SW 1271 (cell line): ENCODE measurements around the gene TAT.
"Not testable (repeated sequence)": the region's sequence is repeated elsewhere in the genome, so short reads cannot be mapped to it uniquely, and the experiment has no call there.

ENCODE experiments used
- DNase-seq, 2 experiments: peaks; one replicate each; lab custom pipeline; 2025; lab: John Stamatoyannopoulos, UW

The TAT gene

DNA sequence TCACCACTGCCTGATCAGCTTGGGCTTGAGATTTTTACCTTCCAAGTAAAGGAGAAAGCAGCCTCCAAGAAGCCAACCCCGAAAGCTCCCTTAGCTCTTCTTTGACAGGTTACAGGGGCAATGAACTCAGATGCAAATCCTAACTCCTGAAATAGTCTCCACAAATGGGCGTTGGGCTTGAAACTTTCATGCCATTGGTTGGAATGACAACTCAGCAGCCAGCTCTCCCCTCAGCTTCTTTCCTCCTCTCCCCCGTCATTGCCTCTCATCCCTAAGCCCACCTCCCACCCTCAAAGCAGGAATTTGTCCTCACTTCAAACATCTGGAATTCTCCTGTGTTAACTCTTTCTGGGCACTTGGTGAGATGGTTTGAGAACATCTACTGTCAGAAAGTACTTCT lies at the start of gene TAT:
TSS of gene TAT (minus strand) at position 122 of the 400 bp plus-strand sequence. CDS start 677 bp downstream, outside the sequence.
- no peak for DNase-seq

DNA sequence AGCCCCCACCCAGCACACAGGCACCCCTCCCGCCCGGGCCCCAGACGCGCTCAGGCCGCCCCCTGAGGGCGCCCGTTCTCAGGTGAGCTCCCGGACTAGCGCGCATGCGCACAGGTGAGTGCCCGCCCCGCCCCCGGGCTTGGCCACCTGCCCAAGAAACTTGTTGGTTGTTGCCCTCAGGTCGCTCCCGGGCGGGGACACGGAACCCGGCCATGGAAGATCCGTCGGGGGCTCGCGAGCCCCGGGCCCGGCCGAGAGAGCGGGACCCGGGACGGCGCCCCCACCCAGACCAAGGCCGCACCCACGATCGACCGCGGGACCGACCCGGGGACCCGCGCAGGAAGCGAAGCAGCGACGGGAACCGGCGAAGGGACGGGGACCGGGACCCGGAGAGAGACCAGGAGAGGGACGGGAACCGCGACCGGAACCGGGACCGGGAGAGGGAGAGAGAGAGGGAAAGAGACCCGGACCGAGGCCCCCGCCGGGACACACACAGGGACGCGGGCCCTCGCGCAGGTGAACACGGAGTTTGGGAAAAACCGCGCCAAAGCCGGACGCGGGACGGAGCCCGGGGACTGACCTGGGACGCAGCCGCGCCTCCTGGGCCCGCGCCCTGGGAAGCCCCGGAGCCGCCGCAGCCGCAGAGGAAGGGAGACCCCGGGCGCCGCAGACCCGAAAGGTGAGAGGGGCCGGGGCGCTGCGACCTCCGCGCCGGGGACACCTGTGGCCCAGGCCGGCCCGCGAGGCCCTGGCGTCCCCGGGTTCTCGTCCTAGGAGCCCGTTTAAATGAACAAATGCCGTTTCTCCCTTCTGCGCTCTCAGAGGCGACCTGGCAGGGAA lies 49.3 kb upstream of the TAT start, which contains the start of gene MARVELD3:
TSS of gene MARVELD3 (plus strand) at position 167 of the 840 bp plus-strand sequence. CDS start at position 213, 46 bp downstream.
- DNase-seq, result no peak

DNA sequence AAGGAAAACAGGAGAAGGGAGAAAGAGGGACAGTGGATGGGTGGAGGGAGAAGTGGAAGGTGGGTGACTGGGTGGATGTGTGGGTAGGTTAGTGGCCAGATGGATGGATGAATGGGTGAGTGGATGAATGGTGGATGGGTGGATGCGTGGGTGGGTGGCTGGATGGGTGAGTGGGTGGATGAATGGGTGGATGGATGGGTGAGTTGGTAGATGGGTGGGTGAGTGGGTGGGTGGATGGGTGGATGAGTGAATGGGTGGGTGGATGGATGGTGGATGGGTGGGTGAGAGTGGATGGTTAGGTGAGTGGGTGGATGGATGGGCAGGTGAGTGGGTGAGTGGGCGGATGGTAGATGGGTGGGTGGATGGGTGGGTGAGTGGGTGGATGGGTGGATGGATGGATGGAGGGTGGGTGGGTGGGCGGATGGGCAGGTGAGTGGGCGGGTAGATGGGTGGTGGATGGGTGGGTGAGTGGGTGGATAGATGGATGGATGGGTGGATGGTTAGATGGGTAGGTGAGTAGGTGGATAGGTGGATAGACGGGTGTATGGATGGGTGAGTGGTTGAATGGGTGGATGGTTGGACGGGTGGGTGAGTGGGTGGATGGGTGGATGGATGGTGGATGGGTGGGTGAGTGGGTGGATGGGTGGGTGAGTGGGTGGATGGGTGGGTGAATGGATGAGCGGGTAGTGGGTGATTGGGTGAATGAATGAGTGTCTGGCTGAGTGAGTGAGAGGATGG lies 48.4 kb upstream of the TAT start:
- DNase-seq, result no peak

- no peak for DNase-seq
Observed at GRCh38 chr16:71623597-71623996, 46.7 kb upstream of the TAT start.

DNA sequence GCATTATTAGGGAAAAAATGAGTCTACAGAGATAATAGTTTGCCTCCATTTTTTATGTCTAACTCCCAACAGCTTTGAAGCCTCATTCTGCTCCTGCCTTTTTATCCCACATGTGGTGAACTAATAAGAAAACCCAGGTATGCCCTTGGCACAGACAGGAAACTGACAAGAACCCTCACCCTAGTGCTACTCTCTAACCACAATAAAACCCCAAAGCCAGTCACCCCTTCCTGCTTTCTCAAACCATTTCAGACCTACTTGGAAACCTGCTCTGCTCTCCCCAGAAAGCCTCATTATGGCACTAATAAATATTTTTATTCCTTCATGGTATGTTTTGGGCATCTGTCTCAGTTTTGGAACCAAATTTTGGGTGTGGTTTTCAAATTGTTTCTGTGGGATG lies 45.2 kb upstream of the TAT start:
- DNase-seq, result no peak

DNA sequence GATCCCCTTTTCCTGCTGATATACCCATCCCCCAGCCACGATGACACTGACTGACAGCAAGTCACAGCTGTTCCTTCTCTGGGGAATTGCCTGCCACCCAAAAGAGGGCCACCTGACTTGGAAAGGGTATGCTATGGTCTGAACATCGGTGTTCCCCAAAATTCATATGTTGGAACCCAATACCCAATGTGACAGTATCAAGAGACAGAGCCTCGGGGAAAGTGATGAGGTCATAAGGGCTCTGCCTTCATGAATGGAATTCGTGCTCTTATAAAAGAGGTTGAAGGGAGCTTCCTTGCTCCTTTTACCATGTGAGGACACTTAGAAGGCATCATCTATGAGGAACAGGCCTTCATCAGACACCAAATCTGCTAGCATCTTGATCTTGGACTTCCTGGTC lies 41.5 kb upstream of the TAT start:
- no peak for DNase-seq

DNA sequence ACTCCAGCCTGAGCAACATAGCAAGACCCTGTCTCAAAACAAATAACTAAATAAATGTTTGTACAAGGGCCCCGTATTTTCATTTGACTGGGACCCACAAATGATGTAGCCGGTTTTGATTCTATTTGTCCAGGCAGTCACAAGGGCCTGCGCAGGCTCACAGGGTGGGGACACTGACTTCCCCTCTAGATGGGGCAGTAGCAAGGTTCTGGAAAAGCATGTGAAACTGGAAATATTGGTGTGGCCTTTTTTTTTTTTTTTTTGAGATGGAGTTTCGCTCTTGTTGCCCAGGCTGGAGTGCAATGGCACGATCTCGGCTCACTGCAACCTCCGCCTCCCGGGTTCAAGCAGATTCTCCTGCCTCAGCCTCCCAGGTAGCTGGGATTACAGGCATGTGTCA lies 38.1 kb upstream of the TAT start:
- DNase-seq, result not testable (repeated sequence)

GRCh38 chr16:71610936-71611871 lies 34.3 kb upstream of the TAT start:
- DNase-seq, result peak in 1 of 2 experiments; percentile 36

- no peak for DNase-seq
Observed at GRCh38 chr16:71610447-71610846, 33.6 kb upstream of the TAT start.

DNA sequence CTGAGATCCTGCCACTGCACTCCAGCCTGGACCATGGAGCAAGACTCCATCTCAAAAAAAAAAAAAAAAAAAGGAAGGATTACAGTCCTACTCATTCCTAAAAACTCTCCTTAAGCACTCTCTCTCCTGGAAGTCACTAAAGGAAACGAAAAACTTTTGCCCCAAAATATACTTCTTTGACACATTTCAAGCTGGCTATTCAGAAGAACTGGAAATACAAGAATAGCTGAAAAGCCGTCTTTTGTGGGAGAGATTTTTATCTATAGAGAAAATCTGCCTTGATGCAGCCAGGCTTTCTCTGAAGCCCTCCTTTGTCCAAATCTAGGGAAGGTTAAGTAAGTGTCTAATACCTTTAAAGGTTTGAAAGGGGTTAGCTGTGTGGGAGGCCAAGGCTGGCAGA lies 32.2 kb upstream of the TAT start:
- DNase-seq, result no peak

DNA sequence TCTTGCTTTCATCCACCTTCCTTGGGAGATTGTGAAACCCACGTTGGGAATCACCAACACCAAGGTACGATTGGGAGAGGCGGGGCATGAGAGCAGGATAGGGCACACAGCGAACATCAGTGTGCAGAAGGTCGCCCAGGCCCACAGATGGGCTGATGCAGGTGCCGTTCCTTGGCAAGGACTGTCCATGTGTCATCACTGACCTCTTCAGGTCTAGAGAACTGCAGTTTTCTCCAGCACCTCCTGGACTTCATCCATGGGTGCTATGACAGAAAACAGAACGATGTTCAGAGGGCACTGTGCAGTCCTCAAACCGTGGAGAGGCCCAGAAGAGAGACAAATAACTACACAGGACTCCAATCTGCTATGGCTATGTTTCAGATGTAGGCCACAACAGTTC lies 23.9 kb upstream of the TAT start:
- no peak for DNase-seq

GRCh38 chr16:71598426-71598825 lies 21.5 kb upstream of the TAT start:
- DNase-seq, result not testable (repeated sequence)

DNA sequence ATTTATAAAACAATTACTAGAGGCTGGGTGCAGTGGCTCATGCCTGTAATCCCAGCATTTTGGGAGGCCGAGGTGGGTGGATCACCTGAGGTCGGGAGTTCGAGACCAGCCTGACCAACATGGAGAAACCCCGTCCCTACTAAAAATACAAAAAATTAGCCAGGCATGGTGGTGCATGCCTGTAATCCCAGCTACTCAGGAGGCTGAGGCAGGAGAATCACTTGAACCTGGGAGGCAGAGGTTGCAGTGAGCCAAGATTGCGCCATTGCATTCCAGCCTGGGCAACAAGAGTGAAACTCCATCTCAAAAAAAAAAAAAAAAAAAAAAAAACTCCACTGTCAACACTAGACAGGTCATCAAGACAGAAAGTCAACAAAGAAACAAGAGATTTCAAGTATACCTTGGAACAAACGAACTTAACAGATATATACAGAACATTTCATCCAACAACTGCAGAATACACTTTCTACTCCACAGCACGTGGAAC lies 18.5 kb upstream of the TAT start:
- DNase-seq, result not testable (repeated sequence)

DNA sequence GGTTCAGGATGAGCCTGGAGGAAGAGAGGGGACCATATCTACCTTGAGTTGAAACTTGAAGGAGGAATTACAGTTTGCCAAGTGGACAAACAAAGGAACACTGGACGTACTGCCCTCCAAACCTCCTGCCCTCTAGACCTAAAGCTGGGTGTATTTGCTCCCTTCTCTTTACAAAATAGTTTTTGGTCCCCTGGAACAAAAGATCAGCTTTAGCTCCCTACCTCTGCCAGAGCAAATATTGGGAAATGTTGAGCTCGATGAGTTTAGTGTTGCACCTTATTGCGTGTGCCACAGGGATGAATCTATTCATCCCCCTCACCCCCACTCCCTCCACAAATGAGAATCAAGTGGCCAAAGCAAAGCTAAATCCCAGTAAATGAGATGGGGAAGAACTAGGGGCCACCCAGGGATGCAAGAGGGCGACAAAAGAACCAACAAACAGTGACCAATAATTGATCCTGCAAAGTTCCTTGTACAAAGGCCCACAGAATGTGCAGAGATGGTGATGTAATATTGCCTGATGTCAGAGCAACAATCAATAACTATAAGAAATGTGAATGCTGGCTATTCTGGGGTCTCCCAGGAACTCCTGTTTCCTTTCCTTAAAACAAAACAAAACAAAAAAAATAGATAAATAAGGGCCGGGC lies 17.2 kb upstream of the TAT start:
- no peak for DNase-seq

GRCh38 chr16:71593048-71593999 lies 16.4 kb upstream of the TAT start:
- no peak for DNase-seq

- no peak for DNase-seq
Observed at GRCh38 chr16:71591917-71592316, 15.0 kb upstream of the TAT start.

- no peak for DNase-seq
Observed at GRCh38 chr16:71590584-71590983, 13.7 kb upstream of the TAT start.

GRCh38 chr16:71590071-71590470 lies 13.2 kb upstream of the TAT start:
- DNase-seq, result not testable (repeated sequence)

GRCh38 chr16:71589334-71589733 lies 12.4 kb upstream of the TAT start:
- not testable (repeated sequence) for DNase-seq

GRCh38 chr16:71585318-71585703 lies 8.4 kb upstream of the TAT start:
- DNase-seq, result no peak
